HepG2 (cell line): ENCODE data around the gene CLUH. TPM values are rescaled to one million over a fixed set of nuclear protein-coding genes. Genes with fewer than 3 reads are reported as not detected.

ENCODE experiments used
- ATF2 ChIP-seq: sonication (generic); formaldehyde crosslinking; IDR thresholded peaks from 2 replicates; pipeline ENCODE4 v1.4.0; 2020; ENCODE audit warnings: missing genetic modification reagents
- CREB1 ChIP-seq, 2 experiments: fragments of 450-650 bp in 1 of 2; IDR thresholded peaks; 2 replicates each; pipeline ENCODE4 v1.6.1; 2016 to 2017; ENCODE audit warnings: control low read depth in 1 of 2, mild to moderate bottlenecking in 1 of 2, missing compliant biosample characterization in 1 of 2, missing genetic modification characterization in 1 of 2
- DMTF1 ChIP-seq: sonication (generic); formaldehyde crosslinking; IDR thresholded peaks from 2 replicates; pipeline ENCODE4 v1.4.0; 2020; ENCODE audit warnings: mild to moderate bottlenecking, missing genetic modification reagents
- DNMT1 ChIP-seq: sonication (generic); formaldehyde crosslinking; IDR thresholded peaks from 2 replicates; pipeline ENCODE4 v1.5.1; 2020; ENCODE audit warnings: mild to moderate bottlenecking, missing genetic modification reagents
- ELF3 ChIP-seq: IDR thresholded peaks from 2 replicates; pipeline ENCODE4 v1.6.1; 2016; ENCODE audit warnings: missing genetic modification reagents, missing compliant biosample characterization
- GABPA ChIP-seq, 2 experiments: IDR thresholded peaks; 2 replicates each; pipeline ENCODE4 v1.6.1; 2011 to 2016; ENCODE audit warnings: low read depth in 2 of 2, low read length in 1 of 2, missing biosample characterization in 1 of 2, missing genetic modification characterization in 1 of 2
- GZF1 ChIP-seq: sonication (generic); formaldehyde crosslinking; IDR thresholded peaks from 2 replicates; pipeline ENCODE4 v1.5.1; 2020; ENCODE audit warnings: mild to moderate bottlenecking, missing genetic modification reagents
- HNRNPL ChIP-seq: fragments of 200-400 bp; formaldehyde crosslinking; IDR thresholded peaks from 2 replicates; pipeline ENCODE4 v1.6.1; 2017; ENCODE audit warnings: mild to moderate bottlenecking, low read depth, low read length
- HNRNPLL ChIP-seq: fragments of 200-400 bp; formaldehyde crosslinking; IDR thresholded peaks from 2 replicates; pipeline ENCODE4 v1.6.1; 2017; ENCODE audit warnings: mild to moderate bottlenecking, low read depth, low read length; ENCODE audit not compliant: poor library complexity, severe bottlenecking
- KMT2A ChIP-seq: sonication (generic); formaldehyde crosslinking; IDR thresholded peaks from 2 replicates; pipeline ENCODE4 v1.4.0; 2020; ENCODE audit warnings: missing genetic modification reagents
- MBD4 ChIP-seq: IDR thresholded peaks from 2 replicates; pipeline ENCODE4 v1.6.1; 2012; ENCODE audit warnings: low read length, inconsistent platforms, borderline replicate concordance
- NR0B2 ChIP-seq: sonication (generic); formaldehyde crosslinking; IDR thresholded peaks from 2 replicates; pipeline ENCODE4 v1.4.0; 2020; ENCODE audit warnings: mild to moderate bottlenecking, missing genetic modification reagents
- NR2F1 ChIP-seq, 2 experiments: fragments of 450-650 bp in 1 of 2; formaldehyde crosslinking in 1 of 2; IDR thresholded peaks; 2 replicates each; pipeline versions ENCODE4 v1.5.0 to v1.6.1; 2016 to 2020; ENCODE audit warnings: mild to moderate bottlenecking in 1 of 2, missing compliant biosample characterization in 1 of 2, missing genetic modification reagents in 1 of 2, moderate library complexity in 1 of 2
- NR2F2 ChIP-seq: IDR thresholded peaks from 2 replicates; pipeline ENCODE4 v1.6.1; 2012; ENCODE audit warnings: low read depth, inconsistent platforms, borderline replicate concordance
- POGZ ChIP-seq: sonication (generic); formaldehyde crosslinking; IDR thresholded peaks from 2 replicates; pipeline ENCODE4 v1.4.0; 2020; ENCODE audit warnings: mild to moderate bottlenecking, missing genetic modification reagents
- POLR2A ChIP-seq, 2 experiments: IDR thresholded peaks; 2 replicates each; pipeline ENCODE4 v1.6.1; 2011; ENCODE audit warnings: low read depth in 2 of 2, low read length in 2 of 2, mild to moderate bottlenecking in 1 of 2, moderate library complexity in 1 of 2; ENCODE audit not compliant: insufficient read depth in 1 of 2
- REL ChIP-seq: sonication (generic); formaldehyde crosslinking; conservative IDR thresholded peaks from 2 replicates; pipeline ENCODE4 v1.8.0; 2022; ENCODE audit warnings: mild to moderate bottlenecking, missing genetic modification reagents, moderate library complexity
- SMAD3 ChIP-seq: sonication (generic); formaldehyde crosslinking; IDR thresholded peaks from 2 replicates; pipeline ENCODE4 v1.4.0; 2020; ENCODE audit warnings: missing genetic modification reagents
- TBX2 ChIP-seq: sonication (generic); formaldehyde crosslinking; IDR thresholded peaks from 2 replicates; pipeline ENCODE4 v1.5.0; 2020; ENCODE audit warnings: missing genetic modification reagents, mild to moderate bottlenecking, borderline replicate concordance
- THYN1 ChIP-seq: sonication (generic); formaldehyde crosslinking; IDR thresholded peaks from 2 replicates; pipeline ENCODE4 v1.8.1; 2023; ENCODE audit warnings: low read depth, mild to moderate bottlenecking, moderate library complexity, missing genetic modification reagents, borderline replicate concordance
- YEATS4 ChIP-seq: sonication (generic); formaldehyde crosslinking; IDR thresholded peaks from 2 replicates; pipeline ENCODE4 v1.4.0; 2020; ENCODE audit warnings: missing genetic modification reagents, borderline replicate concordance
- ZNF207 ChIP-seq: fragments of 450-650 bp; IDR thresholded peaks from 2 replicates; pipeline ENCODE4 v1.6.1; 2016; ENCODE audit warnings: antibody characterized with exemption, borderline replicate concordance
- ZNF350 ChIP-seq: sonication (generic); formaldehyde crosslinking; IDR thresholded peaks from 2 replicates; pipeline ENCODE4 v1.4.0; 2020; ENCODE audit warnings: mild to moderate bottlenecking, low read depth, missing genetic modification reagents, borderline replicate concordance
- ZNF451 ChIP-seq: sonication (generic); formaldehyde crosslinking; IDR thresholded peaks from 2 replicates; pipeline ENCODE4 v1.5.0; 2020; ENCODE audit warnings: mild to moderate bottlenecking, missing genetic modification reagents
- ZNF619 ChIP-seq: sonication (generic); formaldehyde crosslinking; IDR thresholded peaks from 2 replicates; pipeline ENCODE4 v1.4.0; 2020; ENCODE audit warnings: mild to moderate bottlenecking, missing genetic modification reagents
- ZNF709 ChIP-seq: sonication (generic); formaldehyde crosslinking; IDR thresholded peaks from 2 replicates; pipeline ENCODE4 v1.5.0; 2020; ENCODE audit warnings: mild to moderate bottlenecking, missing genetic modification reagents
- polyA plus RNA-seq, 8 experiments: library from polyadenylated mRNA; depleted of rRNA in 3 of 8; stranded (reverse) in 7 of 8; unstranded in 1 of 8; fragments of >200 nt; fragmentation: Illumina TruSeq in 4 of 8; extraction: Trizol in 4 of 8; gene quantifications; 2 replicates each; pipeline versions ENCODE4 v1.2.1 to v1.2.3, GENCODE V29; 2011 to 2016; ENCODE audit warnings: low read depth in 4 of 8, missing spikeins in 1 of 8, mixed read lengths in 1 of 8; ENCODE audit not compliant: insufficient read depth in 1 of 8
- total RNA-seq, 5 experiments: library from RNA; depleted of rRNA; stranded (reverse); fragments of >200 nt; fragmentation: Illumina TruSeq; extraction: Trizol; gene quantifications; 2 replicates each; pipeline ENCODE4 v1.2.3, GENCODE V29; 2016; ENCODE audit warnings: low read depth in 1 of 5

Gene CLUH
- total and polyA plus RNA-seq, 2 of the 13 experiments (the other 11 are each of a cell fraction or from before 2014, with no cell fraction given) = 30.9 to 60.5 TPM

GRCh38 chr17:2711608-2712299 lies at the start of gene CLUH (continued):
- TF ChIP-seq POGZ (CRISPR knock-in tag) = peak; percentile 89
- TF ChIP-seq GABPA (IDR thresholded peaks at IDR 0.05; ENCODE audit: low read depth, low read length) = no peak
- TF ChIP-seq GABPA (CRISPR knock-in tag; IDR thresholded peaks at IDR 0.05; ENCODE audit: low read depth) = no peak
- TF ChIP-seq CREB1 (IDR thresholded peaks at IDR 0.05) = peak; percentile 11; the same call in 1 of the 2 replicates
- no peak for TF ChIP-seq CREB1 (CRISPR knock-in tag; IDR thresholded peaks at IDR 0.05)
- peak; percentile 92; the same call in 1 of the 2 replicates for TF ChIP-seq NR0B2
- 0 out of 2 replicates have a peak, but pooled peaks have one; percentile 23 for TF ChIP-seq ATF2 (CRISPR knock-in tag)
- TF ChIP-seq SMAD3 (CRISPR knock-in tag) = no peak
- TF ChIP-seq ZNF350 (CRISPR knock-in tag) = peak; percentile 51; the same call in 1 of the 2 replicates
- TF ChIP-seq NR2F2 = 0 out of 2 replicates have a peak, but pooled peaks have one; percentile 63
- peak; percentile 73 for TF ChIP-seq HNRNPLL
- peak; percentile 93 for TF ChIP-seq YEATS4 (CRISPR knock-in tag)
- TF ChIP-seq DMTF1 = no peak
- peak; percentile 60; the same call in 1 of the 2 replicates for TF ChIP-seq KMT2A
- TF ChIP-seq REL (CRISPR knock-in tag) = peak; percentile 13; the same call in 1 of the 2 replicates
- TF ChIP-seq THYN1 (CRISPR knock-in tag) = 0 out of 2 replicates have a peak, but pooled peaks have one; percentile 32
- TF ChIP-seq GZF1 (CRISPR knock-in tag) = no peak
- TF ChIP-seq DNMT1 (CRISPR knock-in tag) = peak; percentile 88
- peak; percentile 74 for TF ChIP-seq ELF3
- no peak for TF ChIP-seq ZNF207
- peak; percentile 83 to 87 for TF ChIP-seq POLR2A (IDR thresholded peaks at IDR 0.05; ENCODE audit: insufficient read depth in 1 of 2, low read depth in 2 of 2, low read length in 2 of 2)
- 0 out of 2 replicates have a peak, but pooled peaks have one; percentile 52 for TF ChIP-seq ZNF451 (CRISPR knock-in tag)
- peak; percentile 93 for TF ChIP-seq ZNF619 (CRISPR knock-in tag)
- peak; percentile 52; the same call in 1 of the 2 replicates for TF ChIP-seq TBX2
- no peak for TF ChIP-seq MBD4
- peak; percentile 77; the same call in 1 of the 2 replicates for TF ChIP-seq ZNF709
- TF ChIP-seq HNRNPL = 0 out of 2 replicates have a peak, but pooled peaks have one; percentile 73
- peak; percentile 91 to 94 for TF ChIP-seq NR2F1 (CRISPR knock-in tag; IDR thresholded peaks at IDR 0.05)
